Measurements from ENCODE around the gene PLXNA4.

Gene PLXNA4

DNA sequence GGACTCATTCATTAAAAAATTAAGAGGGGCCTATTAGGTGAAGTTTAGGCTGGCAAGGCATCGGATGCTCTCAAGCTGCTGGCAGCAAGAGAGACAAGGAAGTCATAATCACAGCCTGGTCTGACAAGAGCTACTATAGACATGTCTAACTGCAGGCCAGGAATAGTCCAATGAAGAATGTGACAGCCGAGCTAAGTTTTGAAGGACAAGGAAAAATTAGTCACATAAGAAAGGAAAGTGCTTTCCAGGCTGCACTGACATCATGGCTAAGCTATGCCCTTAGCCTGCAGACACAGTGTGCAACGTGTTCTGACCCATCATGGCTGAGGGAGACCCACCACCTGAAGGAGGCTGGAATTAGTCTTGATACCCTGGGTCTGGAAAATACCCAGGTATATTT is 281.1 kb downstream of the PLXNA4 start:
- no peak for DNase-seq

DNA sequence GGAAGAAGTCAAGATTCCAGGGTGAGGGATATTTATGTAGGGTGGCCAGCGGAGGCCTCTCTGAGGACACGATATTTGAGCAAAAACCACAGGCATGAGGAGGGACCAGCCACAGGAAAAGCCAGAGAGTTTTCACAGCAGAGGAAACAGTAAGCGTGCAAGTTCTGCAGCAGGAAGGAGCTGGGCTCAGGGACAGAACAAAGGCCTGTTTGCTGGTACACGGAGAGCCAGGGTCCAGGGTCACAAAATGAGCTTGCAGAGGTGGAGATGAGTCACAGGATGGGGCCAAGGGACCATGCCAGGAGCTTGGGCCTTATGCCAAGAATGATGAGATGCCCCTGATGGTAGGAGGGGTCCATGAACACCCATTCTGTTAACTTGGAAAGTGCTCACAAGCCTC is 283.5 kb downstream of the PLXNA4 start:
- DNase-seq = no peak

DNA sequence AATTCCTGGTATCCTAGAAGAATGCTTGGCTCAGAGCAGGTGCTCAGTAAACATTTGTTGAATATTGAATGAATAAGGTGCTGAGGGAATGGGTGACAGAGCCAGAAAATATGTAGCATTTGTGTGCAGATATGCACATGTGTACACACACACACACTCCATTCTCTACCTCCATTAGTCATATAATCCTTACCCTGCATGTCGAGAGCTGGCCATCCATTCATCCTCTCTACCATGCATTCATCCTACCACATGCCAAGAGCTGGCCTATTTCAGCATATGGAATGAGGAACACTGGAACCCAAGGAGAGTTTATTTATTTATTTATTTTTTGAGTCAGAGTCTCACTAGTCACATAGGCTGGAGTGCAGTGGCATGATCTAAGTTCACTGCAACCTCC is 284.8 kb downstream of the PLXNA4 start:
- DNase-seq = no peak

DNA sequence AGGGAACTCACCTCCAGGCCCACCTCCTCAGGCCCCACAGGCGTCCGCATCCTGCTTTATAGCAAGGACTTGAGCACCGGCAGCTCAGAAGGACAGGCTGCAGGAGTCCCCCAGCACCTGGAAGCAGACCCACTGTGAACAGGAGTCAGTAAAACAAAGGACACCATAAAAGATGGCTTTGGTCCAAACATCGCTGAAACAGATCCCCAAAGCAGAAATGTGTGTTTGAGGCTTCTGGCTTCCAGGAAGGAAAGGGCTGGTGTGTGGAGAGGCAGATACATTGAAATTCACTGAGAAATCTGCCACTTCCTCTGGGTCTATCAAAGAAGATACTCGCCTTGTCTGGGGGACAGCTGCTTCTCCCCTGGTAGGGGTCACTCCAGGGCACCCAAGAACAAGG is 286.2 kb downstream of the PLXNA4 start:
- no peak for DNase-seq

DNA sequence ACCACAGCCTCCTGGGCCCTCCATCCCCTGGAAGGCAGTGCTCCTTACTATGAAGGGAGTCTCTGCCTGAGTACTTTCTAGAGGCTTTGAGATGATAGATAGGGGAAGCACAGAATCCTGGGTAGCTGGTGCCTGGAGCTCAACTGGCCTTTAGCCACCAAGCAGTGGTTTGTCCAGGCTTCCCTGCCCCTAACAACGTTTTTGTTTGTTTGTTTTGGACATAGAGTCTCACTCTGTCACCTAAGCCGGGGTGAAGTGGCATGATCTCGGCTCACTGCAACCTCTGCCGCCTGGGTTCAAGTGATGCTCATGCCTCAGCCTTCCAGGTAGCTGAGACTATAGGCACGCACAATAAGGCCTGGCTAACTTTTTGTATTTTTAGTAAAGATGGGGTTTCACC is 289.4 kb downstream of the PLXNA4 start:
- no peak for DNase-seq

DNA sequence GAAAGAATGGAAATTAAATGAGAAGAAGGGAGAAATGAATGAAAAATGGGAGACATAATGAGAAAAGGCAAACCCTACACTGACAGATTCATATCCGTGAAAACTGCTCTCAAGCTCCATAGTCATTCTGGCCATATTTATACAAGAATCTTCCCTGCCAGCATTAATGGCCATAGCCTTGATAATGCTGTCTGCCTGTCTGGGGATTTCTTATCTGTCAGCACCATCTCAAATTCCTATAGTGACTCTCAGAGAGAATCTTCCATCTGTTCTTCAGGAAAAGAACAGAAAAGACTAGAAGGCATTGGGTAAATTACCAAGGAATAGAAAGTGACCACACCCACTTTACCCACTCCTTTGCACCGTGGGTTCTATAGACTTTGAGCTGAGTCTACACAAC is 295.9 kb downstream of the PLXNA4 start:
- DNase-seq = no peak

DNA sequence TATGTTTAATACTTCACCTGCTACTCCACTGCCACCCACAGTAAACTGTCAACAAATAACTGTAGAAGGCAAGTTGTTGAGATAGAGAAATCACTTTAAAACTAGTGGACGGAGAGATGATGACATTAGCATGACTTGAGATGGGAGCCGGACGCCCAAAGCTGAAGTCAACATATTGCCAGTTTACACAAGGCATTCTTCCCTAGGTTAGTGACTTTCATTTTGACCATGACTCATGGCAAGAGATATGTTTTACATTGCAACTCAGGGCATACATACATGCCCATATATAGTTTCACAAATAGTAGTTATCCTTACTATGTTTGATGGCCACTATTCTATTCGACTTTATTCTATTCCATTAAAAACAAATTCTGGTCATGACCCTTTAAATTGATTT is 296.6 kb downstream of the PLXNA4 start:
- DNase-seq = no peak

DNA sequence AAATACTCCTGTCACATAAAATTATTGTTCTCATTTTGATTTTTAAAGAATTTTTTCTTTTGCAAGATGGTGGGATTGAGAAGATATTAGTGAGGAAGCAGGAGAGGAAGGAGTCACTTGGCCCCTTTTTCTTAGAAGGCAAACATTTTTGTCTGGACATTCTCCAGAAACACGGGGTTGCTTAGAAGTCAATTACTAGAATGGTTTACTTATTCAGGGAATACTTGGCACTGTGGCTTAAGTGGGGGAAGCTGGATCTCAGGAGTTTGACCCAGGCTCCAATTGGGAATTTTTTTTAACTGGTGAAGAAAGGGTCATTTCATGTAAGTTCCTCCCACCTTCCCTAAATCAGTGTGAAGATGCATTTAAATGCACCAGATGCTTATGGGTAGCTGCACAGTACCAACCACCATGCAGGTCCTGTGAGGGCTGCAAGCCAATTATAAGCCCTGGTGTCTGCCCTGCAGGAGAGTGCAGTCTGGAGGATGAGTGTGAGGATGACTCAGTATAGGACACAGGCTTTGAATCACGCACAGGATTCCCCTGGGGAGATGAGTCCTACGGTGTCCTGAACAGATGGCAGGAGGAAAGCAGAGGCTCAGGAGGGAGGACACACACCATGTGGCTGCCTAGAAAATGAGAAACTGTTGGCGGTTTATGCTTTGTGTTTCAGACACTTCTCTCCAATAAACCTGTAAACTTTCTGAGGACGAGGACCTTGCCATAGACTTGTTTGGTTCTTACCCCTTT is 299.1 kb downstream of the PLXNA4 start:
- DNase-seq = peak; percentile 83

DNA sequence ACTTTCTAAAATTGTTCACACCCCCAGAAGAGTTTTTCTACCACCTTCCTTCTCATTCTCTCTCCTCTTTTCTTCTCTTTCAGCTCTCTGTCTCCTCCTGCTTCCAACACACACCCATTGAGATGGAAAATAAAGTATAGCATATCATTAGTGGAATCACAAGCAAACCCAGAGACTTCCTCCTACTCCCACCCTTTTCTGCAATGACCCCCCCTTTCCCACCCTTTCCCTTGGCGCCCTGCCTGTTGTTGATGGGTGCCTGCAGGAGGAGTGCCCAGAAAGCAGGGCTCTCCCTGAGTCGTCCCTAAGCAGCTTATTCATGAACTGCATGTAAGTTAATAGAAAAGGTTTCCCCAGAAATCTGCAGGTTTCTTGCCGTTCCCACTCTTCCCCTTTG is 300.0 kb downstream of the PLXNA4 start:
- peak; percentile 19 for DNase-seq

DNA sequence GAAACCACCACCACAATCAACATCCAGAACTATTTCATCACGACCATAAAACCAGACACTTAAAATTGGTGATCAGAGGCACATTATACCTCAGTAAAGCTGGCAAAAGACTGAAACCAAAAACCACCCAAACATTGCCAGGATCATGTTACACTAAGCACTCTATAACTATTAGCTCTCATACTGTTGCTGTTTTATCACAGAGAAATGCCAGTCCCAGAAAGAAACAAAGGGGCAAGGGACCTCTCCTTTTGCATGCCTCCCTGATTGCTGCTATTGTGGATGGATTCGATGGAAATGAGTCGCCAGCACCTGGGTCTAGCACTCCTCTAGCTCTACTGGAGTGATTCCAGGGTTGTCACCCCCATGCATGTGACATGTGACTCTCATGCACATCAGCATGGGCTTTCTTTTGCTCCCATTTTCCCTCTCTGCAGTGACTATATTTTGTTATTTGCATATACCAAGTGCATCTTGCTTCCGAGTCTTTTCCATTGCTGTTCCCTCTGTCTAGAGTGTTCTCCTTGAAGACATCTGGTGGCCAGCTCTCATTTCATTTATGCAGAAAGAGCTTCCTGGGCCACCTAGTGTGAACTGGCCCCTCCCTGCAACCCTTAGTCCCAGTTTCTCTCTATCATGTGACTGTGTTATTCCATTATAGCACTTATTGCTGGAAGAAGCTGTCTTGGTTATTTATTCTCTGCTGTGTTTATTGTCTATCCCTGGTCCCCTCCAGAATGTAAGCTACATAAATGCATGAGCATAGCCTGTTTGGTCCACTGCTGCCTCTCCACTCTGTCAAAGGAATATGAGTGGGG is 300.6 kb downstream of the PLXNA4 start:
- peak; percentile 69 for DNase-seq

DNA sequence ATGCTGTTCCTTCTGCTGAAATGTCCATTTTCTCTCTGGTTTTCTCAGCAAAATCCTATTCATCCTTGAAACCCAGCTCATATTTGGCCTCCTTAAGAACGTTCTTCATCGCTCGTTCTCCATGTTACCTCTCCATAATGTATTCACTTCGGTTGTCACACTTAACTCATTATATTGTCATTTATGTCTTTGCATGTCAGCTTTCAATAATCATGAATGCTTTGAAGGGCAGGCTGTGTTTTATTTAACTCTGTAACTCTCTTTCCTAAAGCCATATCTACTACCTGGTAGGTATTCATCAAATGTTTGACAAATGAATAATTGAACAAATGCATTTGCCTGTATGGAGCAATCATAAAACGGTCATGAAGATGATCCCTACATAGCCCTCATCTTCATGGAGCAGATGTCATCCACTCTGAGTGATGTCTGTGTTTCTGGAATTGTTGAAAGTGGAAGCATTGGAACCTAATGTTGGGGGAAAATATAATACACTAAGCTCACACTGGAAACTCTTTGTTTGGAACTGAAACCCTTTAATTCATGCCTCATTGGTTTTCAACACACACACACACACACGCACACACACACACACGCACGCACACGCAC is 303.4 kb downstream of the PLXNA4 start:
- no peak for DNase-seq

DNA sequence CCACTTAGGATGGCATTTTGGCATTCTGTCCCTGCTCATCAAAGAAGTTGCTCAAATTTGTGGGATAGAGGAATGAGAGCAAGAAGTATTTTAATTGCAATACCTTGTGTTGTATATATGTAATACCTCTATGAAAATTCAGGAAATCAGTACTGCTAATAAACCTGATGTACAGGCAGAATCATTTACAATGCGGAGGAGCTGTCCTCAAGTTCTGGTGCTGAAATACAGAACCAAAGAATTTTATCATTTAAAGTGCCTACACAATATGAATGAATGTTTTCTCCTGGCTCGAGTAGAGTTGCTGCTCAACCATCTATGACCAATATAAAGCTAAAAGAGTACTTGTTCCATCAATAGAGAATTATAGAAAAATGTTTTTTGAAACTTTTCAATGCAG is 305.8 kb downstream of the PLXNA4 start:
- no peak for DNase-seq

DNA sequence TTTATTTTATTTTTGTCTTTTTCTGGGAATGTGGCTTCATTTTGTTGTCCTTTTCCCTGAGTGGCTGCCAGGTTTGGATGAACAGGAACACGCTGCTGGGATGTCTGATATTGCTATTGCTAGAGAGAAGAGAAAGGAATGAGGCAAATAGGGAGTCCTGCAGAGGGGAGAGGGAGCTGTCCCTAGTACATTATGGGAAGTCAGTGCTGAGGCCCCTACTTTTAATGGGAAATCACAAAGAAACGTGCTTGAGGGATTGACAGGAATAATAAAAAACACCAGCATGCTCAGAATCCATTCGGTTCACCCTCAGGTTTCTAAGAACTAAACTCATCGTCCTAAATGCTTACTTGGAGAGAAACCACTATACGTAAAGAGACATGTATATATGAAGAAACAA is 306.6 kb downstream of the PLXNA4 start:
- DNase-seq = no peak

DNA sequence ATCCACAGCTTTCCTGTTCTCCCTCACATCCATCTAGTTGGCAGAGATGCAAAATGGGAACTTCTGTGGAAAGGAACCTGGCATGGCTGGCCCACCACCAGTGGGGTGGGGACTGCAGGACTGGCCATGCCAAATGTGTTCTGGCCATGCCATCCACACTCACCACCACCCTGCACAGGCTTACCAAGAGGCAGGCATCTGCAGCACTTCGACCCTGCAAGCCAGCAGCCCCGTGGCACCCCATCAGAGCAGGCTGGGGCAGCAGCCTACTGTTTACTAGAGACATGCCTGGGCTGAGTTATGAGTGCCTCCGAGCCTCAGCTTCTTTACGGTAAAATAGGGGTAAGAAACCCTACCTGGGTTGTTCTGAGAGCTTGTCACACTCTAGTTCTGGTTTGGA is 313.1 kb downstream of the PLXNA4 start:
- no peak for DNase-seq

DNA sequence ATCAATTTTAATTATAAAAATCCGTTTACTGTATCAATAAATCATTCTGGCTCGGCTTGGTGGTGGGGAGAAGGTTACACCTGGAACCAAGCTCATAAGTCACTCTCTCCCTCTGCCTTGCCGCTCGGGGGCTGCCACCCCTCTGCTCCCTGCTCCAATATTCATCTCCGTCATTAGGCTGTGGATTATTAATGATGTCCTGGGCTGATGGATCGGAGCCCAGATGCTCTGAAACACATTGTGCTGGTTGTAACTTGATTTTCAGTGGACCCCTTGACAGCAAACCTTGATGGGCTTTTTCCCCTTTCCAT is 314.2 kb downstream of the PLXNA4 start:
- no peak for DNase-seq

DNA sequence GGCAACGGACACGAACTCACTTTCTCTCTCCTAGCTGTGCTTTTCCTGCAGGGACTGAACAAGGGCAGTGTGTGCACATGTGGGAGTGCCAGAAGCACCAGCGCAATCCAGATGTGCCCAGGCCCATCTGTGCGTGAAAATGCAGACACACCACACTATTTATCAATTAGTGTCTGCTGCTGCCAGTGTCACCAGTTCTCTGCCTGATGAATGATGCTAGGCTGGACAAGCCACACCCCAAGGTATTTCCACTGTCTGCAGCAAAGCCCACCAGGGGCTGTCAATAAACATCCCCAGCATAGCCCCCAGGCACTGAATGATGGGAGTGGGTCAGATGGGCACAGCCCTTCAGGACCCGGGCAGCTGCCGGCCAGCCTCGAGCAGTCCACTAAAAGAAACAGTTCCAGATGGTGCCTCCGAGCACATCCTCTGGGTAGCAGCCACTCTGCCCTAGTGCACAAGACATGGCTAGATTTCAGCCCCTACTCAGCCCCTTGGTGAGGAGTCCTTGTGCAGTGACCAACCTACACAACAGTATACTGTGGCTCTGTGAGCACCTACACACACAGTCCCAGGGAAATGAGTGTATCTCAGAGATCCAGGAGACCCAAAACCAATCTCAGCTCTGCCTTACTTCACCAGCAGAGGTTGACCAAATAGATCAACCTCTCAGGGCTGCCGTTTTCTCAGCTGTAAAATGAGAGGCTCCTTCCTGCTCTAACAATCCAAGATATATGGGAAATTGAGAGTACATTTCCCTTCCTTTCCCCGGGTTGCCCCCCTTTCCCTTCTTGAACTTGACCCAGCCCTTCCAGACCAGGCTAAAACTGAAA is 314.7 kb downstream of the PLXNA4 start:
- DNase-seq = no peak

DNA sequence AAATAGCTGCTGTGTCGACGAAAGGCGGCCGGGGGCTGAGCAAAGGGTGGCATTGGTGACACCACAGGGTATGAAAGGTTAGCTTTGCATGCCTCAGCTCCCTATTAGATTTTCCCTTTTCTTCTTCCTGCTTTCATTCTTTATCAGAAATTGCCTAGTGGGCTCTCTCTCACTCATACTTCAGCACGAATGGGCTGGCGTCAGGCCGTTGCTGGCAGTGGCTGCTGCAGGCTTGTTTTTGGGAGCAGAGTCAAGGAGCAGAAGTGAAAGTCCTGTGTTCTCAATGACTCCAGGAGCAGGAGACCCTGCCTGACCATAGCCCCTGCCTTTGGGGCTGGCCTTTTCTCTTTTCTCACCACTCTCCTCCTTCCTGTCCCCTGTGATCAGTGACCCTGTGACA is 318.0 kb downstream of the PLXNA4 start:
- DNase-seq = no peak

DNA sequence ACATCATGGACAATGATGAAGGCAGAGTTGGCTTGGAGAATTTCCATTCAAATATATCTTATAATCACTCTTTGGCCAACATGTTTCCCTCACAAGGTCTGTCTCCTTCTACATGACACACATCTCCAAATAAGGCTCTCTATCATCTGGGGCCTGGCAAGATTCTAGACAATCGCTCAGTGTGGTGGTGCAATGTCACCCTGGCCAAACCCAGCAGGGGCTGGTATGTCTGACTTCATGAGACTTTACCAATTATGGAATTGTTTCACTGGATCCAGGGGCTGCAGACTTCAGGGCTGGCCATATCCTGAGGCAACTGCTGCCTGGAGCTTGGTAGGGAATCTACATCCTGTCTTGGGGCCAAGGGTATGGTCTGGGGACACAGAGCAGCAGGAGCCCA is 319.0 kb downstream of the PLXNA4 start:
- no peak for DNase-seq

DNA sequence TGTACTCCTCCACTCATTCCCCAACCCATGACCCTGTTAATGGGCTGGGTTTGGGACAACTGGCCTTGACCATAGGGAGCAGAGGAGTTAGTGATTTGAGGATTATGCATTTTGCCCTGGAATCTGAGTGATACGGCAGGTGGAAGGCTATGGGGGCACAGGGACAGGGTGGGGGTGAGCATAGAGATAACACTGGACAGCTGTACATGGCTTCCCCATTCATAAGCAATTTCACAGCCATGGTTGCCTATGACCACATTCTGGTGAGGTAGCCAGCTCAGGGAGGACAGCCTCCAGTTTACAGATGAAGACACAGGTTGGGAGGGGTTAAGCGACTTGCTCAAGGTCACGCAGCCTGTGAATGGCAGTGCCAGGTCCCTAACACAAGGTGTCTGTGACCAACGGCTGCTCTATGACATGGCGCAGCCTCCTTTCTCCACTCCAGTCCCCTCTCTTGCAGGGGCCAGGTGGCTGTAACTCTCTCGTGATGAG is 319.5 kb downstream of the PLXNA4 start:
- no peak for DNase-seq

DNA sequence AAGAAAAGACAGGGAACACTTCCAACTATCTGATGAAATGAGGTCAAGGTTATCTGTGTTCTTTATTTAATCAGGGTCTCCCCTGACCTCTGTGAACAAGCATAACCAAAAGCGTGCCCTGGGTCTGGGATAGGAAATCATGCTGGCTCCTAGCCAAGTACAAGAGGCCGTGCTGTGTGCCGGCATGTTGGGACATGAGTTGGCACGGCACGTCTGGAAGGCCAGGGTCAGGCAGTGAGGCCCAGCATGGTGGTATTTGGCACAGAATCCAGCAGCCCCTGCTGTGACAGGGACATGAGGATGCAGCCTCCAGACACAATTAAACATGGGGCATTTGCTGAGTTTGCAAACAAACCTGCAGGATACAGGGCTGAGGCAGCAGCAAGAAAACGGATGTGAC is 320.4 kb downstream of the PLXNA4 start:
- no peak for DNase-seq

DNA sequence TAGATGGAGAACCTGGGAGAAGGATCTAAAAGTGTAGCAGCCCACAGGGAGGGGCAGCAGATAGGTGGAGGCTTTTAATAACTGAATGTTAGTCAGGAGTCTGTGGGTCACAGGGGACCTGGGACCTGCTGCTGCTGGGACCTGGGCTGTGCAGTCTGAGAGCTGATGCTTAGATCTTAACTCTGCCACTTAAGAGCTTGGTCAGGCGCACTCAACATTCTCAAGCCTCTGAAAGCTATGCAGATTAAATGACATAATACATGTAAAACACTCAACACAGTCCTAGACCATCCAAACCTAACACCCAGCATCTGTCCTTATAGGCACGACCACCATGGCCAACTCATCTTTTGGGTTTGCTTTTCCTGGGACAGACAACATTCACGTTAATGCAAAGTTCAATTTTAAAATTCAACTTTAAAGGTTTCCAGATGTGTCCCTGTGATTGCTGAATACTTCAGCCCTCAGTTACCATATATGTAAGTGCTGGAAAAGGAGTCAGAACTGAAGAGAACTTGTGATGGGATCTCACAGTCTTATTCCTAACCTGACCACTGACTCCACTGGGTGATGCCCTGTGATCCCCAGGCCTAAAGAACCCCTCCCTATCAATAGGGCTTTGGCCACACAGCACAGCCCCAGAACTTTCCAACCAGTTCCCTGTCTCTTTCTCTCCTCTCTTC is 321.0 kb downstream of the PLXNA4 start:
- no peak for DNase-seq

DNA sequence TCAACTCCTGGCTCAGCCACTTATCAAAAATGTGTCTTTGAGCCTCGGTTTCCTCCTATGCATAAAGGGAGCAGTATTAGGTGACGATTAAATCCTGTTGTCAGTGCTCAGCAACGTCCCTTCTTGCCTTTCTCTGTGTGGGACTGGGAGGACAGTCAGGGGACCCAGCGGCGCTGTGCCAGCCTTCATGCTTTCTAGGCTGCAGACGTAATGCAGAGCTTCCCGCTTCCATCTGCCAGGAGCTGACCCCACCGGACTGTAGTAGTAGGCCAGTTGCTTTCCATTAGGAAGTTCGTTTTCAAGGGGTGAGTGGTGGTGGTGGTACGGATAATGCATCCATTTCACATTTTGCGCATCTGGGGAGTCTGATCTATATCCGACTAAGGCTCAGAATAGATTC is 321.8 kb downstream of the PLXNA4 start:
- DNase-seq = no peak

DNA sequence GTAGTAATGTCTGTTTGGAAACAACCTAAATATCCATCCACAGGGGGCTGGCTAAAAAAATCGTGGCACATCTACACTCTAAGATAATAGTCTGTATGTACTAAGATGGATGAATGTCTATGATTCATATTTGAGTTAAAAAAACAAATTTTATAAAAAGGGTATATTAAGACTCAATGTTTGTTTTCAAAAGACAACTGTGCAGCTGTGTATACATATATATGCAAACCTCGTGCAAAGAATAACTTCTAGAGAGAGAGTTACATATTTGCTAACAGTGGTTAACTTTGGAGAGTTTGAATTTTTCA is 323.5 kb downstream of the PLXNA4 start:
- no peak for DNase-seq
